ENCODE data around the gene OGFRL1.

GRCh38 chr6:71279740-71280139, 8.9 kb upstream of the OGFRL1 start:
- TF ChIP-seq CTCF (IDR thresholded peaks at IDR 0.05; ENCODE audit: low read length) (no peak), EZH2 (IDR thresholded peaks at IDR 0.05; ENCODE audit: borderline replicate concordance, low read length) (no peak)
